ENCODE data around the gene TNFRSF21. TPM values are rescaled to one million over a fixed set of nuclear protein-coding genes. Genes with fewer than 3 reads are reported as not detected.

Gene TNFRSF21
- polyA plus RNA-seq, 1 donor (not counting 4 experiments of a cell fraction or from before 2014, with no cell fraction given): 50.2 TPM

DNA sequence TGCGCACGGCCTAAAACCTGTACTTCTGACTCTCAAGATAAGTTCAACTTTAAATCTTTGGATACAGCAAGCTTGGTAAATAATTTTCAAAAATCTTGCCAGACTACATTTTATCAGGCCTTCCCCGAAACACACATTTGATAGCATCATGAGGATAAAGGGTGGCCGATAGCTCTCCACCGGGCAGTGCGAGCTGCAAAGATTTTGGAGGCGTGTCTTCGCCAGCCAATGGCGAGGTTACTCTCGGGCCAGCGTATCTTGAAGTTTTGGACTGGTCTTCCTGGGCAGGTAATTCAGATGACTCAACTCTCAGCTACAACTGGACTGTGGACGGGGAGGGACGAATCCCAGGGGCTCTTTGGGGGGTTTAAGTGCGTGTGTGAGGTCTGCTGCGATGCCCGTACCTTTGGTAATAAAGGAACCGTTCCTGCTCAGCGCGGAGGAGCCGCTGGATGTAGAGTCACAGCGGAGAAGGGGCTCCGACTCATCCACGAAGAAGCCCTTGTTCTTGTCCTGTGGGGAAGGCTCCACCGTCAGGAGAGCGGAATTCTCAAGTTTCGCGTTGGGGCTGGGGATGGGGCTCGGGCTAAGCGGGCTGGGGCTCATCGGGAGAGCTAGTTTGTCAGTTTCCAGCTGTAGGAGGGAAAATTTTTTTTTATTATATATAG, 75.3 kb downstream of the TNFRSF21 start:
- Histone ChIP-seq H4K20me1 (ENCODE audit: control insufficient read depth, extremely low read depth, insufficient read depth, low read length) (no peaks in the 10 kb centered on the region), H2AFZ (ENCODE audit: control insufficient read depth, low read length) (no peak overlapping the region), H3K4me1 (ENCODE audit: control insufficient read depth, extremely low read depth, insufficient read depth, low read length) (peaks cover 14% of the 10 kb centered on the region), H3K9me1 (ENCODE audit: control insufficient read depth, extremely low read depth, insufficient read depth, low read length) (no peaks in the 10 kb centered on the region), H3K9ac (ENCODE audit: control insufficient read depth, extremely low read depth, insufficient read depth, low read length) (no peak overlapping the region), H3K4me2 (ENCODE audit: control insufficient read depth, extremely low read depth, insufficient read depth, low read depth, low read length) (no peak overlapping the region), H3K9me3 (ENCODE audit: control insufficient read depth, low read depth, low read length) (no peaks in the 10 kb centered on the region), H3K27ac (ENCODE audit: control insufficient read depth, insufficient read depth, low read length) (no peak overlapping the region), H3K4me3 (ENCODE audit: control insufficient read depth in 2 of 3, extremely low read depth in 1 of 3, insufficient read depth in 2 of 3, low read depth in 1 of 3, low read length in 3 of 3) (no peak overlapping the region), H3K27me3 (ENCODE audit: control insufficient read depth, extremely low read depth, insufficient read depth, low read length) (no peaks in the 10 kb centered on the region), H3K36me3 (ENCODE audit: control insufficient read depth in 2 of 2, extremely low read depth in 1 of 2, insufficient read depth in 2 of 2, low read length in 2 of 2) (peaks cover 15 to 30% of the 10 kb centered on the region in 2 experiments), H3K79me2 (ENCODE audit: control insufficient read depth, insufficient read depth, low read length) (peaks cover 25% of the 10 kb centered on the region)
- TF ChIP-seq, protein P1, sequence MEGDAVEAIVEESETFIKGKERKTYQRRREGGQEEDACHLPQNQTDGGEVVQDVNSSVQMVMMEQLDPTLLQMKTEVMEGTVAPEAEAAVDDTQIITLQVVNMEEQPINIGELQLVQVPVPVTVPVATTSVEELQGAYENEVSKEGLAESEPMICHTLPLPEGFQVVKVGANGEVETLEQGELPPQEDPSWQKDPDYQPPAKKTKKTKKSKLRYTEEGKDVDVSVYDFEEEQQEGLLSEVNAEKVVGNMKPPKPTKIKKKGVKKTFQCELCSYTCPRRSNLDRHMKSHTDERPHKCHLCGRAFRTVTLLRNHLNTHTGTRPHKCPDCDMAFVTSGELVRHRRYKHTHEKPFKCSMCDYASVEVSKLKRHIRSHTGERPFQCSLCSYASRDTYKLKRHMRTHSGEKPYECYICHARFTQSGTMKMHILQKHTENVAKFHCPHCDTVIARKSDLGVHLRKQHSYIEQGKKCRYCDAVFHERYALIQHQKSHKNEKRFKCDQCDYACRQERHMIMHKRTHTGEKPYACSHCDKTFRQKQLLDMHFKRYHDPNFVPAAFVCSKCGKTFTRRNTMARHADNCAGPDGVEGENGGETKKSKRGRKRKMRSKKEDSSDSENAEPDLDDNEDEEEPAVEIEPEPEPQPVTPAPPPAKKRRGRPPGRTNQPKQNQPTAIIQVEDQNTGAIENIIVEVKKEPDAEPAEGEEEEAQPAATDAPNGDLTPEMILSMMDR (optimal IDR thresholded peaks at IDR 0.05 in 1 of 3, IDR thresholded peaks at IDR 0.05 in 1 of 3, conservative IDR thresholded peaks at IDR 0.05 in 1 of 3; ENCODE audit: extremely low read depth in 1 of 3, insufficient read depth in 2 of 3, low read length in 3 of 3): no peak
- no peak for TF ChIP-seq EZH2 (IDR thresholded peaks at IDR 0.05; ENCODE audit: low read length)
- DNase-seq (ENCODE audit: low read depth, low spot score) (no peak), FAIRE-seq (no peak)
- dilution Hi-C loops (cut with MboI; ENCODE audit: extremely low pct_ligation_motif_present, low sequenced_read_pairs): no loop called here

DNA sequence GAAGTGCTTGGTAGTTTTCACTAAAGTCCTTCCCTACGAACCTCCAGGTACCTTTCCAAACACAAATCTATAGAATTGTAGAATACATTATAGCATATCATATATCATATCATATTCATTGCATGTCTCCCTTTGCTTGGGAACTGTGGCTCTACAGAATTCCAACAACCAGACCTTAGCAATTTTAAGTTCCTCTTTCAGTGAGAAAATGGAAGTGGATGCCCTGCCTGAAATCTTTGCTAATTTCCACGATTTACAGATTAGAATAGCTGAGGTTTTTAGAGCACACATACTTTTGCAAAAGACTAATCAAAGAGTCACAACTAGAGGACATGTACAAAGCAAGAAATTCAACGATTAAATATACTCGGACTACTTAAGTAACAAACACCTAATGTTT, 78.6 kb downstream of the TNFRSF21 start:
- Histone ChIP-seq H3K9me3 (ENCODE audit: control insufficient read depth, low read depth, low read length) (no peaks in the 10 kb centered on the region), H3K4me1 (ENCODE audit: control insufficient read depth, extremely low read depth, insufficient read depth, low read length) (no peaks in the 10 kb centered on the region), H3K9me1 (ENCODE audit: control insufficient read depth, extremely low read depth, insufficient read depth, low read length) (no peaks in the 10 kb centered on the region), H3K9ac (ENCODE audit: control insufficient read depth, extremely low read depth, insufficient read depth, low read length) (no peak overlapping the region), H3K4me3 (ENCODE audit: control insufficient read depth in 2 of 3, extremely low read depth in 1 of 3, insufficient read depth in 2 of 3, low read depth in 1 of 3, low read length in 3 of 3) (no peak overlapping the region), H3K27ac (ENCODE audit: control insufficient read depth, insufficient read depth, low read length) (no peak overlapping the region), H3K79me2 (ENCODE audit: control insufficient read depth, insufficient read depth, low read length) (peaks cover 6% of the 10 kb centered on the region), H3K4me2 (ENCODE audit: control insufficient read depth, extremely low read depth, insufficient read depth, low read depth, low read length) (no peak overlapping the region), H3K36me3 (ENCODE audit: control insufficient read depth in 2 of 2, extremely low read depth in 1 of 2, insufficient read depth in 2 of 2, low read length in 2 of 2) (peaks cover 12 to 13% of the 10 kb centered on the region in 2 experiments), H4K20me1 (ENCODE audit: control insufficient read depth, extremely low read depth, insufficient read depth, low read length) (no peaks in the 10 kb centered on the region), H2AFZ (ENCODE audit: control insufficient read depth, low read length) (no peak overlapping the region), H3K27me3 (ENCODE audit: control insufficient read depth, extremely low read depth, insufficient read depth, low read length) (no peaks in the 10 kb centered on the region)
- TF ChIP-seq, protein P1 (optimal IDR thresholded peaks at IDR 0.05 in 1 of 3, IDR thresholded peaks at IDR 0.05 in 1 of 3, conservative IDR thresholded peaks at IDR 0.05 in 1 of 3; ENCODE audit: extremely low read depth in 1 of 3, insufficient read depth in 2 of 3, low read length in 3 of 3): no peak
- TF ChIP-seq EZH2 (IDR thresholded peaks at IDR 0.05; ENCODE audit: low read length): no peak
- dilution Hi-C loops (cut with MboI; ENCODE audit: extremely low pct_ligation_motif_present, low sequenced_read_pairs): no loop called here
- DNase-seq (ENCODE audit: low read depth, low spot score): no peak
- no peak for FAIRE-seq
